Testis (tissue), 2 donors: ENCODE data around the gene ANXA8.

Experiments
- CTCF ChIP-seq, 3 experiments: fragments of 450-650 bp in 2 of 3; fragments of 200-600 bp in 1 of 3; sonication (generic) in 1 of 3; IDR thresholded peaks; one replicate each; pipeline ENCODE4 v1.5.1; 2016 to 2019; ENCODE audit warnings: antibody characterized with exemption in 3 of 3, mild to moderate bottlenecking in 2 of 3, moderate library complexity in 1 of 3
- POLR2A ChIP-seq: fragments of 450-650 bp; IDR thresholded peaks from one replicate; pipeline ENCODE4 v1.6.1; 2017; ENCODE audit warnings: antibody characterized with exemption, mild to moderate bottlenecking, moderate library complexity

- TF ChIP-seq CTCF (IDR thresholded peaks at IDR 0.05), result no peak
- TF ChIP-seq POLR2A, result no peak
Measured at GRCh38 chr10:47450442-47450841, 33.5 kb downstream of the ANXA8 start.
